ENCODE data around the gene GSN. TPM values are rescaled to one million over a fixed set of nuclear protein-coding genes. Genes with fewer than 3 reads are reported as not detected.
A peak's percentile ranks its signal among the peaks of the same experiment; 100 is the strongest.

GSN gene
- polyA plus RNA-seq, 3 donors, result 67.4 to 187 (median 95.8) TPM

DNA sequence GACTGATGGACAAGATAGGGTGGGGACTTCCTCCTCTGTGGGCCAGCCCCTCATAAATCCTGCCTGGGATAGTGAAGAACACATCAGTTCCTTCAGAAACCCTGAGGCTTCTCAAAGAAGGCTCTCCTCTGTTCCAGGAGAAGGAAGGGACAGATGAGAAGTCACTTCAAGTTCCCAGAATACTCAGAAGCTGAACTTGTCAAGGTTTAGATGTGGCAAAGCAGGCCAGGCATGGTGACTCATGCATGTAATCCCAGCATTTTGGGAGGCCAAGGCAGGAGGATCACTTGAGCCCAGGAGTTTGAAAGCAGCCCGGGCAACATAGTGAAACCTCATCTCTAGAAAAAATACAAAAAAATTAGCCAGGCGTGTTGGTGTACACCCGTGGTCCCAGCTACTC, 63.6 kb downstream of the GSN start:
- peak overlapping the region in 2 of 7 donors; percentile 3 to 32 for H3K27ac Mint-ChIP-seq
- H3K4me1 ChIP-seq (ENCODE audit: control insufficient read depth in 1 of 2, insufficient read depth in 2 of 2, low read length in 2 of 2), result no peaks in the 10 kb centered on the region

DNA sequence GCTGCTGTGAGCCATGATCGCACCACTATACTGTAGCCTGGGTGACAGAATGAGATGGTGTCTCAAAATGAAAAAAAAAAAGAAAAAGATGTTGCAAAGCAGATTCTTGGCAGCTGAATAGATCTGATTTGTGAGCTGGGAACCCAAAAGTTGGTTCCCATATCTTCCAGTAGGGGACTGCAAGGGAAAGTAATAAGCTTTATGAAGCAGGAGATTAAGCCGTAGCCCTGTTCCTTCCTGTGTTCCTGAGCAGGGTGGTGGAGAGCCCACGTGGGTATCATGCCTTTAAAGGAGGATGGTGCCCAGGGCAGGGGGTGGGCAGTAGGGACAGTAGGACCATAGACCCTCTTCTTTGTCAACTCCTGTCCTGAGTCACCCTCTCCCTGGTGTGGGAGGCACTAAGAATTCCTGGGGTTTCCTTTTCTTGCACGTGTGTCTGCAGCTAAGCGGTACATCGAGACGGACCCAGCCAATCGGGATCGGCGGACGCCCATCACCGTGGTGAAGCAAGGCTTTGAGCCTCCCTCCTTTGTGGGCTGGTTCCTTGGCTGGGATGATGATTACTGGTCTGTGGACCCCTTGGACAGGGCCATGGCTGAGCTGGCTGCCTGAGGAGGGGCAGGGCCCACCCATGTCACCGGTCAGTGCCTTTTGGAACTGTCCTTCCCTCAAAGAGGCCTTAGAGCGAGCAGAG, 64.2 kb downstream of the GSN start:
- Histone ChIP-seq H4K20me1 (ENCODE audit: insufficient read depth, low read length) (no peaks in the 10 kb centered on the region), H3K79me2 (ENCODE audit: insufficient read depth, low read length) (no peaks in the 10 kb centered on the region), H2AFZ (ENCODE audit: insufficient read depth, low read depth, low read length, poor library complexity, severe bottlenecking) (no peak overlapping the region), H3K27ac (ENCODE audit: low read depth in 1 of 2, low read length in 2 of 2) (no peak overlapping the region), H3K9ac (ENCODE audit: insufficient read depth, low read length, poor library complexity, severe bottlenecking) (no peak overlapping the region), H3K9me3 (replicated peaks in 1 of 2; ENCODE audit: control insufficient read depth in 1 of 2, insufficient read depth in 1 of 2, low read length in 2 of 2) (no peaks in the 10 kb centered on the region), H3K36me3 (replicated peaks in 1 of 2; ENCODE audit: control insufficient read depth in 1 of 2, insufficient read depth in 2 of 2, low read length in 2 of 2) (peaks cover 64 to 100% of the 10 kb centered on the region in 2 donors), H3K4me3 (replicated peaks in 1 of 3; ENCODE audit: low read depth in 2 of 3, low read length in 3 of 3) (no peak overlapping the region), H3K27me3 (ENCODE audit: control insufficient read depth in 2 of 2, insufficient read depth in 2 of 2, low read length in 2 of 2) (no peaks in the 10 kb centered on the region), H3K4me2 (replicated peaks; ENCODE audit: extremely low read depth, low read length, poor library complexity, severe bottlenecking) (no peak overlapping the region), H3K4me1 (ENCODE audit: control insufficient read depth in 1 of 2, insufficient read depth in 2 of 2, low read length in 2 of 2) (no peaks in the 10 kb centered on the region)
- TF ChIP-seq, protein P1, sequence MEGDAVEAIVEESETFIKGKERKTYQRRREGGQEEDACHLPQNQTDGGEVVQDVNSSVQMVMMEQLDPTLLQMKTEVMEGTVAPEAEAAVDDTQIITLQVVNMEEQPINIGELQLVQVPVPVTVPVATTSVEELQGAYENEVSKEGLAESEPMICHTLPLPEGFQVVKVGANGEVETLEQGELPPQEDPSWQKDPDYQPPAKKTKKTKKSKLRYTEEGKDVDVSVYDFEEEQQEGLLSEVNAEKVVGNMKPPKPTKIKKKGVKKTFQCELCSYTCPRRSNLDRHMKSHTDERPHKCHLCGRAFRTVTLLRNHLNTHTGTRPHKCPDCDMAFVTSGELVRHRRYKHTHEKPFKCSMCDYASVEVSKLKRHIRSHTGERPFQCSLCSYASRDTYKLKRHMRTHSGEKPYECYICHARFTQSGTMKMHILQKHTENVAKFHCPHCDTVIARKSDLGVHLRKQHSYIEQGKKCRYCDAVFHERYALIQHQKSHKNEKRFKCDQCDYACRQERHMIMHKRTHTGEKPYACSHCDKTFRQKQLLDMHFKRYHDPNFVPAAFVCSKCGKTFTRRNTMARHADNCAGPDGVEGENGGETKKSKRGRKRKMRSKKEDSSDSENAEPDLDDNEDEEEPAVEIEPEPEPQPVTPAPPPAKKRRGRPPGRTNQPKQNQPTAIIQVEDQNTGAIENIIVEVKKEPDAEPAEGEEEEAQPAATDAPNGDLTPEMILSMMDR (IDR thresholded peaks at IDR 0.05), result no peak
- Mint-ChIP-seq H3K27ac (peak overlapping the region in 1 of 7 donors; percentile 72), H3K4me1 (peaks cover 2% of the 10 kb centered on the region), H3K36me3 (peaks cover 78 to 81% of the 10 kb centered on the region in 2 donors), H3K4me3 (peak overlapping the region in 1 of 2 donors; percentile 27), H3K27me3 (ENCODE audit: low read depth in 3 of 3) (peaks cover 0 to 1% (median 0%) of the 10 kb centered on the region in 3 donors), H3K9me3 (no peaks in the 10 kb centered on the region)
- no peak for DNase-seq
- intact Hi-C loops (cut with micrococcal nuclease), result no loop called here
- 98% methylated on average over 8 of the region's 14 CpGs for WGBS (ENCODE audit: insufficient coverage)

More for the DNA sequence above, 63.6 kb downstream of the GSN start:
- Mint-ChIP-seq H3K36me3 (peaks cover 78 to 86% of the 10 kb centered on the region in 2 donors), H3K4me1 (peaks cover 2% of the 10 kb centered on the region), H3K27me3 (ENCODE audit: low read depth in 3 of 3) (peaks cover 0 to 1% (median 0%) of the 10 kb centered on the region in 3 donors), H3K4me3 (no peak overlapping the region), H3K9me3 (no peaks in the 10 kb centered on the region)
- H2AFZ ChIP-seq (ENCODE audit: insufficient read depth, low read depth, low read length, poor library complexity, severe bottlenecking), result no peak overlapping the region
- H3K79me2 ChIP-seq (ENCODE audit: insufficient read depth, low read length), result no peaks in the 10 kb centered on the region
- no peak overlapping the region for H3K9ac ChIP-seq (ENCODE audit: insufficient read depth, low read length, poor library complexity, severe bottlenecking)
- no peak overlapping the region for H3K4me2 ChIP-seq (replicated peaks; ENCODE audit: extremely low read depth, low read length, poor library complexity, severe bottlenecking)
- H3K9me3 ChIP-seq (replicated peaks in 1 of 2; ENCODE audit: control insufficient read depth in 1 of 2, insufficient read depth in 1 of 2, low read length in 2 of 2), result no peaks in the 10 kb centered on the region
- H3K27ac ChIP-seq (ENCODE audit: low read depth in 1 of 2, low read length in 2 of 2), result no peak overlapping the region
- H3K27me3 ChIP-seq (ENCODE audit: control insufficient read depth in 2 of 2, insufficient read depth in 2 of 2, low read length in 2 of 2), result no peaks in the 10 kb centered on the region
- WGBS (ENCODE audit: insufficient coverage), result no CpG with 5 or more reads among the region's 3 CpGs
- DNase-seq, result no peak
- no peaks in the 10 kb centered on the region for H4K20me1 ChIP-seq (ENCODE audit: insufficient read depth, low read length)
- TF ChIP-seq, protein P1 (IDR thresholded peaks at IDR 0.05), result no peak
- intact Hi-C loops (cut with micrococcal nuclease), result no loop called here
- peaks cover 70 to 100% of the 10 kb centered on the region in 2 donors for H3K36me3 ChIP-seq (replicated peaks in 1 of 2; ENCODE audit: control insufficient read depth in 1 of 2, insufficient read depth in 2 of 2, low read length in 2 of 2)
- H3K4me3 ChIP-seq (replicated peaks in 1 of 3; ENCODE audit: low read depth in 2 of 3, low read length in 3 of 3), result no peak overlapping the region

Measured in CD14-positive monocyte (primary cell).